Activated T-helper 2 cell treated with anti-CD3 and anti-CD28 coated beads, Interferon-gamma antibody, Interleukin-2, Interleukin-4, amounts not matched to agents 10 μg/mL and 5 μg/mL and 100 μg/mL, durations not matched to agents 14 hours and 24 hours and 36 hours (primary cell): Measurements from ENCODE around the gene NTMT1. TPM values are rescaled to one million over a fixed set of nuclear protein-coding genes. Genes with fewer than 3 reads are reported as not detected.

ENCODE experiments used
- DNase-seq: peaks from one replicate; pipeline ENCODE4 v3.0.0; 2021; ENCODE audit warnings: low spot score
- H3K27ac Mint-ChIP-seq: one replicate; pipeline ENCODE4 v1.8.0; 2021; ENCODE audit warnings: mixed read lengths
- H3K27me3 Mint-ChIP-seq: one replicate; pipeline ENCODE4 v1.8.0; 2021; ENCODE audit warnings: low read depth, mixed read lengths
- H3K36me3 Mint-ChIP-seq: one replicate; pipeline ENCODE4 v1.8.0; 2021; ENCODE audit warnings: low read depth, mixed read lengths
- H3K4me1 Mint-ChIP-seq: one replicate; pipeline ENCODE4 v1.8.0; 2021; ENCODE audit warnings: low read depth, mixed read lengths
- H3K4me3 Mint-ChIP-seq: one replicate; pipeline ENCODE4 v1.8.0; 2021; ENCODE audit warnings: low read depth, mild to moderate bottlenecking, moderate library complexity, mixed read lengths
- H3K9me3 Mint-ChIP-seq: one replicate; pipeline ENCODE4 v1.8.0; 2021; ENCODE audit warnings: mixed read lengths
- intact Hi-C: fragments of 100-400 bp; cut with micrococcal nuclease; formaldehyde crosslinking; loops from one replicate; pipeline ENCODE4 v1.15.1; 2023
- total RNA-seq: library from RNA; stranded (reverse); gene quantifications from 2 replicates; pipeline ENCODE4 v1.2.3, GENCODE V29; 2022

Gene NTMT1
- total RNA-seq, 1 donor from 2014 or later: 61.5 TPM

DNA sequence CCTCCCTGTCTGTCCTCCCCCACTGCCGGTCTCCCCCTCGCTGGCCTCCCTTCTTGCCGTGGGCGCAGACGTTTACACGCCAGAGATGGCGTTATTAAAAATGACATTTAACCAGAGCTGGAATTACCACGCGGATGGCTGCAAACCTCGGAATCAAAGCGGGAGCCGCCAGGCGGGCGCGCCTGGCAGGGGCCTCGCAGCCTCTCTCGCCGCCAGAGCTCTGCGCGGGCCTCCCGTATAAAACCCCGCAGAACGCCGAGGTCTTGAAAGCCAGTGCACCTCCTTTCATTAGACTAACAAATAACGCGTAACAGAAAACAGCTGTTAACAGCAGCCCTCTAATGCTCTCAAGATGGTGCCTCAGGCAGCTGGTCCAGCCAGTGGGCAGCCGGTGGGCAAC, 49.7 kb downstream of the NTMT1 start:
- Mint-ChIP-seq H3K36me3 (no peaks in the 10 kb centered on the region), H3K27me3 (peaks cover 6% of the 10 kb centered on the region), H3K4me3 (no peak overlapping the region), H3K4me1 (peaks cover 9% of the 10 kb centered on the region), H3K9me3 (no peaks in the 10 kb centered on the region), H3K27ac (no peak overlapping the region)
- no peak for DNase-seq
- intact Hi-C loops: no loop called here

DNA sequence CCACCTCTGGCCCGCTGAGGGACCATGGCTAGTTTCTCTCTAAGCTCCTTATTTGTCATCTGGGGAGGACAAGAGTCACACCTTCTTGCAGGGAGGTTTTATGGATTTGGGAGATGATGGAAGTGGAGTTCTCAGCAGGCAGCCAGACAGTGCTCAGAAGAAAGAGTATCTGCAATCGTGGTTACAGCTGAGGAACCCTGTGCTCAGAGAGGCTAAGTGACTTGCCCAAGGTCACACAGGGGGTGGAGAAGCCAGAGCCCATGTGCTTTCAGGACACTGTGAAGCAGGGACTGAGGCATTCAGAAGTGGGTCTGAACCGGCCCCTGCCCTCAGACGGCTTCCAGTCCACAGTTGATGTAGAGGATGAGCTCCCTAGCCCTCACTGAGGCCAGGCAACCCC, 50.3 kb downstream of the NTMT1 start:
- Mint-ChIP-seq H3K27me3 (peaks cover 6% of the 10 kb centered on the region), H3K9me3 (no peaks in the 10 kb centered on the region), H3K36me3 (no peaks in the 10 kb centered on the region), H3K4me1 (peaks cover 4% of the 10 kb centered on the region), H3K4me3 (no peak overlapping the region), H3K27ac (no peak overlapping the region)
- intact Hi-C loops: no loop called here
- DNase-seq: no peak

DNA sequence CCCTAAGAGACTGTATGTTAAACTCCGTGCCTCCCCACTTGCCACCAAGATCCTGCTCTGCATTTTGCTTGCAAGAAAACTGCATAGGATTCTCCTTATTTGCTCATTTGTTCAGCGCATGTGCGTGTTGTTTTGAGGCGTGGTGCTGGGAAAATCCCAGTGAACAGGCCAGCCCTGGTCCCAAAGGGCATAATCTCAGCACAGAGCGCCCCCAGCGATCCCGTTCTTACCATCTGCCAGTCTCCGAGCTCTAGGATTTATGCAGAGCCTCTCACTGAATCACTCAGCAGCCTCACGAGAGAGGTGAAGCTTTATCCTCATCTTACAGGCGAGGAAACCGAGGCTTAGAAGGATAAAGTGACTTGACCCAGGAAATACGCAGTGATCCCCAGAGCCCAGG, 51.0 kb downstream of the NTMT1 start:
- no peak overlapping the region for H3K27ac Mint-ChIP-seq
- H3K27me3 Mint-ChIP-seq: peaks cover 6% of the 10 kb centered on the region
- peaks cover 2% of the 10 kb centered on the region for H3K4me1 Mint-ChIP-seq
- intact Hi-C loops: no loop called here
- no peaks in the 10 kb centered on the region for H3K36me3 Mint-ChIP-seq
- H3K4me3 Mint-ChIP-seq: no peak overlapping the region
- H3K9me3 Mint-ChIP-seq: no peaks in the 10 kb centered on the region
- no peak for DNase-seq

DNA sequence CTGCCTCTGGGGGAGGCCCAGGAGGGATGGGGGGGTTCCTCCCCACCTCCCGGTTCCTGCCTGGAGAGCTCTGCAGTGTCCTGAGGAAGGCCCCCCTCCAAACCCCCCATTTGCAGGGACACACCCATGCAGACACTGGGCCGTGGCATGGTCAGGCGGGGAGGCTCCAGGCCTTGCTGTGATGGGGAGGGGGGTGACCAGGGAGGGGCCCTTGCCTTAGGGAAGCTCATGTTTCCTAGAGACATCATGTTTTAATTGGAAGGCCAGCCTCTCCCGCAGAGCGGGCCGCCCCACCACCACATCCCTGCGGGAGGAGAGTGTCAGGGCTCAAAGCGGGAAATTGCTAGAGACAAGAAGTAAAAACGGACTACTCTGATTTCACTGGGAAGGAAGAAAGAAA, 51.5 kb downstream of the NTMT1 start:
- Mint-ChIP-seq H3K36me3 (no peaks in the 10 kb centered on the region), H3K27ac (no peak overlapping the region), H3K4me1 (peaks cover 2% of the 10 kb centered on the region), H3K9me3 (no peaks in the 10 kb centered on the region), H3K27me3 (peaks cover 6% of the 10 kb centered on the region), H3K4me3 (no peak overlapping the region)
- intact Hi-C loops: no loop called here
- no peak for DNase-seq

DNA sequence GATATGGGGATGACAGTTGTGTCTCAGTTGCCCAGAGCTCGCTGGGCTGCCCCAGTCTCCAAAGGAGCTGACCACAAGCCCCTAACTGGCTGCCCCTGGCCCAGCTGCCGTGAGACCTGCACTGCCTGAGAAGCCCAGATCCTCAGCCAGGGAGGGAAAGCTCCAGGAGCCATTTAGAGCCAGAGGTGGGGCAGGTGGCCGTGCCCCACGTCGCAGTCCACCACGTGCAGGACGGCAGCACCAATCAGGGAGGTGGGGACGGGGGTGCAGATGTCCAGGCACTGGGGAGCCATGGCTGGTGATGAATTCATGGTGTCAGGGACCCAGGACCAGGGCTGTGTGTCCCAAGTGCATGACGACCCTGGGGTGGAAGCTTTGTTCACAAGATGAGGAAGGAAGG, 52.9 kb downstream of the NTMT1 start:
- no peak for DNase-seq
- Mint-ChIP-seq H3K27me3 (peaks cover 6% of the 10 kb centered on the region), H3K36me3 (no peaks in the 10 kb centered on the region)

DNA sequence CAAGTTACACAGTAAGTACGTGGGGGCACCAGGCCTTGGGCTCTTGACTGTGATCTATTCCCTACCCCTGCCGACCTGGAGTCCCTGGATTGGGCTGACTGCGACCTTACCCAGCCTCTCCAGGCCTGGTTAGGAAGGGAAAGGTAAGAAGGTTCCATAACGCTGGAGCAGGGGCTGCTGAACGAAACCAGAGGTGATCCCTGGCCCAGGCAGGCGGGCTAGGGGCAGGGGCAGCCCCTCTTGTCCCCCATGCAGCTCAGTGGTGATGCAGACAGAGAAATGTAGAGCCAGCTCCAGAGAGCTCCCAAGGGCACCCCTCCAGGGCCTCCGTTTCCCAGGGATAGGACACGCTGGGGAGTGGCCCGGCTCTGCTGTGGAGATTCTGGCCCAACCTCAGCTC, 53.6 kb downstream of the NTMT1 start:
- intact Hi-C loops: no loop called here
- Mint-ChIP-seq H3K27me3 (peaks cover 6% of the 10 kb centered on the region), H3K4me3 (no peak overlapping the region), H3K9me3 (no peaks in the 10 kb centered on the region), H3K4me1 (no peaks in the 10 kb centered on the region), H3K27ac (no peak overlapping the region), H3K36me3 (no peaks in the 10 kb centered on the region)
- DNase-seq: no peak

More for the DNA sequence above, 52.9 kb downstream of the NTMT1 start:
- no peaks in the 10 kb centered on the region for H3K9me3 Mint-ChIP-seq
- no peak overlapping the region for H3K27ac Mint-ChIP-seq
- no peak overlapping the region for H3K4me3 Mint-ChIP-seq
- H3K4me1 Mint-ChIP-seq: no peaks in the 10 kb centered on the region
- intact Hi-C loops: no loop called here

DNA sequence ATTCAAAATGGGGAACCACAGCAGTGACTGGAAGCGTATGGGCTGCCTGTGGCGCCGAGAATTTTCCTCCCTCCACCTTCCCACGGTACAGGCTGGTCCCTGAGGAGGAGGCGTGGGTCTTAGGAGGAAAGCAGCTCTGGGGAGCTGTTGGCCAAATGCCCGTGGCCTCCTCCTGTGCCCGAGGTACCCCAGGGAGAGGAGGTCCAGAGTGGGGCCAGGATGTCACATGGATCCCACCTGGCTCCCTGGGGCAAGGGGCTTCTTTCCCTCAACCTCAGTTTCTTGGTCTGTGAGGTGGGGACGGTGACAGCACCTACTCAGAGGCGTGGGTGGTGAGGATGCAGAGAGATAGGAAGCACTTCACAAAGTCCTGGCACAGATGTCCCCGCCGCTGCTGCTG, 56.0 kb downstream of the NTMT1 start:
- H3K4me3 Mint-ChIP-seq: no peak overlapping the region
- no peaks in the 10 kb centered on the region for H3K9me3 Mint-ChIP-seq
- H3K27me3 Mint-ChIP-seq: peaks cover 5% of the 10 kb centered on the region
- intact Hi-C loops: no loop called here
- no peak for DNase-seq
- no peaks in the 10 kb centered on the region for H3K36me3 Mint-ChIP-seq
- H3K4me1 Mint-ChIP-seq: no peaks in the 10 kb centered on the region
- H3K27ac Mint-ChIP-seq: no peak overlapping the region

DNA sequence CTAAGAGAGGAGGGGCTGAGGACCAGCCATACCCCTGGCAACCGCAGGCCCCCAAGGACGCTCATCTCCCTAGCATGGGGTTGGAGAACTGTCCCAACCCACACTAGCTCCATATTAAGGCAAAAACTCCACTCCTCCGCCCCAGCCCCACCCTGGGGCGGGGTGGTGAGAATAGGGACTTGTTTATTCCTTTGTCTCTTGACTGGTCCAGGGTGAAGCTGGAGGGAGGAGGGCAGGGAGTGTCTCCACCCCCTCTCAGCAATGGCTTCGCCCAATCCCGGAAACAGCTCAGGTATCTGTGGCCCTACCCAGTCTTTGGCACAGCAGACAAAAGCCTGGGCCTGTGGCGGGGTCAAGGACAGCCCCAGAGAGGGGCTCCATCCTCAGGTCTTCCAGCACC, 56.4 kb downstream of the NTMT1 start:
- DNase-seq: no peak
- Mint-ChIP-seq H3K36me3 (no peaks in the 10 kb centered on the region), H3K4me3 (no peak overlapping the region), H3K4me1 (no peaks in the 10 kb centered on the region), H3K27ac (no peak overlapping the region), H3K9me3 (no peaks in the 10 kb centered on the region), H3K27me3 (peaks cover 3% of the 10 kb centered on the region)
- intact Hi-C loops: no loop called here

DNA sequence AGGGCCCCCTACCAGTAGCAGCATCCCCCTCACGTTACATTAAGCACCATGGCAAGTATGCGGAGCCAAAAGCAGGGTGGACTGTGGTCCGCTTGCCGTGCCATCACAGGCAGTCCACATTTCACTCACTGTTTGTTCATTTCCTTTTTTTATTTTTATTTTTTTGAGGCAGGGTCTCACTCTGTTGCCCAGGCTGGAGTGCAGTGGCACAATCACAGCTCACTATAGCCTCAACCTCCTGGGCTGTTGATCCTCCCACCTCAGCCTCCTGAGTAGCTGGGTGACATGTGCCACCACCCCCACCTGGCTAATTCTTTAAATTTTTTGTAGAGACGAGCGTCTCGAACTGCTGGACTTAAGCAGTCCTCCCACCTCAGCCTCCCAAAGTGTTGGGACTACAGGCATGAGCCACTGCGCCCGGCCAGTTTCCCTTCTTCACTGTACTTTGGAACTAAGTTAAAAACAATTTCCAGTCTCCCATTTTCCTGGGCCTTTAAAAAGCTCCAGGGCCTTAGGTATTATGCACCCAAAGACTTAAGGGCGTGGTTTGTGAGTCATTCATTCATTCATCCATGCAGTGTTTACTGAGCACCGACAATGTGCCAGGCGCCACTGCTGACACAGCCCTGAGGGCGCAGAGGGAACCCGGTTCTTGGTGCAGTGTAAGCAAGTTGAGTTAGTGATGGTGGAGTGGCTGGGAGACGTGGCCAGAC, 59.4 kb downstream of the NTMT1 start:
- DNase-seq: no peak
- H3K4me1 Mint-ChIP-seq: no peaks in the 10 kb centered on the region
- no peaks in the 10 kb centered on the region for H3K36me3 Mint-ChIP-seq
- no peak overlapping the region for H3K4me3 Mint-ChIP-seq
- H3K27me3 Mint-ChIP-seq: no peaks in the 10 kb centered on the region
- intact Hi-C loops: no loop called here
- no peak overlapping the region for H3K27ac Mint-ChIP-seq
- H3K9me3 Mint-ChIP-seq: no peaks in the 10 kb centered on the region

Other genes with a start within 250 kb of the NTMT1 start
- not detected in 2 replicates for gene C9orf50, start 5.1 kb upstream of the NTMT1 start, total RNA-seq
- 21.4 and 22.1 TPM in 2 replicates for gene ASB6, start 16.0 kb downstream of the NTMT1 start, total RNA-seq
- 5.0 and 5.1 TPM in 2 replicates for gene PRRX2, start 39.5 kb downstream of the NTMT1 start, total RNA-seq
- 0.34 and 0.39 TPM in 2 replicates for gene PTGES, start 126.9 kb downstream of the NTMT1 start, total RNA-seq
- 23.9 and 25.2 TPM in 2 replicates for gene TOR1B, start 177.0 kb downstream of the NTMT1 start, total RNA-seq
- gene TOR1A, start 198.0 kb downstream of the NTMT1 start, total RNA-seq: 52.5 and 55.8 TPM in 2 replicates
- gene C9orf78, start 209.1 kb downstream of the NTMT1 start, total RNA-seq: 54.4 and 59.6 TPM in 2 replicates
- gene USP20, start 209.3 kb downstream of the NTMT1 start, total RNA-seq: 45.6 and 52.3 TPM in 2 replicates